ENCODE measurements around the gene OR2D2.

- TF ChIP-seq CTCF (conservative IDR thresholded peaks at IDR 0.05; ENCODE audit: low read depth, low read length) (no peak), USF2 (IDR thresholded peaks at IDR 0.05; ENCODE audit: low read depth, low read length) (no peak)
Measured at GRCh38 chr11:6919698-6920097, 27.4 kb upstream of the OR2D2 start.

All from IMR-90 (cell line).